ENCODE data around the gene PCDHB1.
"Not testable (repeated sequence)": the region's sequence is repeated elsewhere in the genome, so short reads cannot be mapped to it uniquely, and the experiment has no call there.

The PCDHB1 gene

DNA sequence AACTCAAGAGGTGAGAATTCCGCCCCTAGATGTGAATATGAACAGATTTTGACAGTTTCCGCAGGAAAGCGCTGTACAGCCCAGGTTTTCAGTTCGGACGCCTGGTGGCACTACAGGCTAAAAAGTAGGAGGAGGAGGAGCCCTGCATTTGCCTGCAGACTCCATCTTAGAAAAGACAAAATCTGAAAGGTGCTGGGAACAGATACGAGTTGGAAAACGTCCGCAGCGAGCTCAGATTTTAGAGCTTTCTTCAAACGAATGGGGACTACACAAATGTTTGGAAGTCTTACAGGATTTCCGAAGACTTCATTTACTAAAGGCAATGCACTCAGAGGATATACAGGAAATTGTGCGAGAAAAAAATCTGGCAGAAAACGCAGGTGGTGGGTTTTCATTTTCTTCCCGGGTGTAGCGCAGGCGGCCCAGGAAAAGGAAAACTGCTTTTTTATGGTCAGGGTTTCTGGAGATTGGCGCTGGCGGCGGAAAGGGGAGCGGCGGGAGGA lies 33.4 kb downstream of the PCDHB1 start:
- DNase-seq: no peak

DNA sequence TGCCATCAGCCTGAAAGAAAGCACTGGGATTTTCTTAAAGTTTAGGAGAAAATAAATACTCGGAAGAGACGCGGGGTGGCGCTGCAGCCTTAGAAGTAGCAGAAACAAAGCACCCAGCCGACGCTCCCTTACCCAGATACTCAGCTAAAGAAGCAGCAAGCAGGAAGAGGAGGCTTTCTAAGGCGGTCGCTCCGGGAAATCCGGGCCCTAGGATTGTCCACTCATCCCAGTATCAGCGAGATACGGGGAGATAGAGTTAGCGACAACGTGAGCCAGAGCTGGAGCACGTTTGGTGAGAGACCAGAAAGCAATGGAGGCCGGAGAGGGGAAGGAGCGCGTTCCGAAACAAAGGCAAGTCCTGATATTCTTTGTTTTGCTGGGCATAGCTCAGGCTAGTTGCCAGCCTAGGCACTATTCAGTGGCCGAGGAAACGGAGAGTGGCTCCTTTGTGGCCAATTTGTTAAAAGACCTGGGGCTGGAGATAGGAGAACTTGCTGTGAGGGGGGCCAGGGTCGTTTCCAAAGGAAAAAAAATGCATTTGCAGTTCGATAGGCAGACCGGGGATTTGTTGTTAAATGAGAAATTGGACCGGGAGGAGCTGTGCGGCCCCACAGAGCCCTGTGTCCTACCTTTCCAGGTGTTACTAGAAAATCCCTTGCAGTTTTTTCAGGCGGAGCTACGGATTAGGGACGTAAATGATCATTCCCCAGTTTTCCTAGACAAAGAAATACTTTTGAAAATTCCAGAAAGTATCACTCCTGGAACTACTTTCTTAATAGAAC lies 43.5 kb downstream of the PCDHB1 start, which contains the start of gene PCDHB2:
Gene PCDHB2 (plus strand): TSS at position 135 of the 782 bp plus-strand sequence. CDS start 176 bp downstream, at position 311.
- peak in 1 of 2 donors; percentile 41 for DNase-seq

DNA sequence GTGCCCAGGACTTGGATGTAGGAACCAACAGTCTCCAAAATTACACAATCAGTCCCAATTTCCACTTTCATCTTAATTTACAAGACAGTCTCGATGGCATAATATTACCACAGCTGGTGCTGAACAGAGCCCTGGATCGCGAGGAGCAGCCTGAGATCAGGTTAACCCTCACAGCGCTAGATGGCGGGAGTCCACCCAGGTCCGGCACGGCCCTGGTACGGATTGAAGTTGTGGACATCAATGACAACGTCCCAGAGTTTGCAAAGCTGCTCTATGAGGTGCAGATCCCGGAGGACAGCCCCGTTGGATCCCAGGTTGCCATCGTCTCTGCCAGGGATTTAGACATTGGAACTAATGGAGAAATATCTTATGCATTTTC lies 44.1 kb downstream of the PCDHB1 start:
- DNase-seq: no peak

DNA sequence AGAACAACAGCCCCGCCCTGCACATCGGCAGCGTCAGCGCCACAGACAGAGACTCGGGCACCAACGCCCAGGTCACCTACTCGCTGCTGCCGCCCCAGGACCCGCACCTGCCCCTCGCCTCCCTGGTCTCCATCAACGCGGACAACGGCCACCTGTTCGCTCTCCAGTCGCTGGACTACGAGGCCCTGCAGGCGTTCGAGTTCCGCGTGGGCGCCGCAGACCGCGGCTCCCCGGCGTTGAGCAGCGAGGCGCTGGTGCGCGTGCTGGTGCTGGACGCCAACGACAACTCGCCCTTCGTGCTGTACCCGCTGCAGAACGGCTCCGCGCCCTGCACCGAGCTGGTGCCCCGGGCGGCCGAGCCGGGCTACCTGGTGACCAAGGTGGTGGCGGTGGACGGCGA lies 45.0 kb downstream of the PCDHB1 start:
- DNase-seq: not testable (repeated sequence)

DNA sequence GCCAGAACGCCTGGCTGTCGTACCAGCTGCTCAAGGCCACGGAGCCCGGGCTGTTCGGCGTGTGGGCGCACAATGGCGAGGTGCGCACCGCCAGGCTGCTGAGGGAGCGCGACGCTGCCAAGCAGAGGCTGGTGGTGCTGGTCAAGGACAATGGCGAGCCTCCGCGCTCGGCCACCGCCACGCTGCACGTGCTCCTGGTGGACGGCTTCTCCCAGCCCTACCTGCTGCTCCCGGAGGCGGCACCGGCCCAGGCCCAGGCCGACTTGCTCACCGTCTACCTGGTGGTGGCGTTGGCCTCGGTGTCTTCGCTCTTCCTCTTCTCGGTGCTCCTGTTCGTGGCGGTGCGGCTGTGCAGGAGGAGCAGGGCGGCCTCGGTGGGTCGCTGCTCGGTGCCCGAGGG lies 45.4 kb downstream of the PCDHB1 start:
- not testable (repeated sequence) for DNase-seq

DNA sequence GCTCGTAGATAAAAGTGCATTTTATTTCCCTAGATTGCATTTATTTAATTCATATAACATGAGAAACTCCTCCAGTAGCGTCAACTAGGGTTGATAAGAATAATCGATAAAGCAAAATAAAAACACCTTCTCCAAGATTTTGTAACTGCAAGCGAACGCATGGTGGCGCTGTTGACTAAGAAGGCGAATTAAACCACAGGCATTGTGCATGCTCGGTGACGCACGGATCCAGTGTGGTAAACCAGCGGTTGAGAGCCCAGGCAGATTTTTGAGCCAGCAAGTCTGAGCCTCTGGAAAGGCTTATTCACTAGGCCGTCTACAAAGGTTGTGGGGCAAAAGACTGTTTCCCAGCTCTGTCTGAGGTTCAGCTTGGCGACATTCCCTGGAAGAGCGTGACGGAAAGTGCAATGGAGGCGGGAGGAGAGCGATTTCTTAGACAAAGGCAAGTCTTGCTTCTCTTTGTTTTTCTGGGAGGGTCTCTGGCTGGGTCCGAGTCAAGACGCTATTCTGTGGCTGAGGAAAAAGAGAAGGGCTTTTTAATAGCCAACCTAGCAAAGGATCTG lies 49.1 kb downstream of the PCDHB1 start, which contains the start of gene PCDHB3:
Gene PCDHB3 (plus strand): TSS at position 231 of the 563 bp plus-strand sequence. CDS start 177 bp downstream, at position 408.
- DNase-seq: no peak

DNA sequence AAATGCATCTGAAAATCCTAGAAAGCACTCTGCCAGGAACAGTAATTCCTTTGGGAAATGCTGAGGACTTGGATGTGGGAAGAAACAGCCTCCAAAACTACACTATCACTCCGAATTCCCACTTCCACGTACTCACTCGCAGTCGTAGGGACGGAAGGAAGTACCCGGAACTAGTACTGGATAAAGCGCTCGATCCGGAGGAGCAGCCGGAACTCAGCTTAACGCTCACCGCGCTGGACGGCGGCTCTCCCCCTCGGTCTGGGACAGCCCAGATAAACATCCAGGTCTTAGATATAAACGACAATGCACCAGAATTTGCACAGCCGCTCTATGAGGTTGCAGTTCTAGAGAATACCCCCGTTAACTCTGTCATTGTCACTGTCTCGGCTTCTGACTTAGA lies 49.9 kb downstream of the PCDHB1 start:
- DNase-seq: no peak

DNA sequence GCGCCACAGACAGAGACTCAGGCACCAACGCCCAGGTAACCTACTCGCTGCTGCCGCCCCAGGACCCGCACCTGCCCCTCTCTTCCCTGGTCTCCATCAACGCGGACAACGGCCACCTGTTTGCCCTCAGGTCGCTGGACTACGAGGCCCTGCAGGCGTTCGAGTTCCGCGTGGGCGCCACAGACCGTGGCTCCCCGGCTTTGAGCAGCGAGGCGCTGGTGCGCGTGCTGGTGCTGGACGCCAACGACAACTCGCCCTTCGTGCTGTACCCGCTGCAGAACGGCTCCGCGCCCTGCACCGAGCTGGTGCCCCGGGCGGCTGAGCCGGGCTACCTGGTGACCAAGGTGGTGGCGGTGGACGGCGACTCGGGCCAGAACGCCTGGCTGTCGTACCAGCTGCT lies 50.9 kb downstream of the PCDHB1 start:
- DNase-seq: not testable (repeated sequence)

DNA sequence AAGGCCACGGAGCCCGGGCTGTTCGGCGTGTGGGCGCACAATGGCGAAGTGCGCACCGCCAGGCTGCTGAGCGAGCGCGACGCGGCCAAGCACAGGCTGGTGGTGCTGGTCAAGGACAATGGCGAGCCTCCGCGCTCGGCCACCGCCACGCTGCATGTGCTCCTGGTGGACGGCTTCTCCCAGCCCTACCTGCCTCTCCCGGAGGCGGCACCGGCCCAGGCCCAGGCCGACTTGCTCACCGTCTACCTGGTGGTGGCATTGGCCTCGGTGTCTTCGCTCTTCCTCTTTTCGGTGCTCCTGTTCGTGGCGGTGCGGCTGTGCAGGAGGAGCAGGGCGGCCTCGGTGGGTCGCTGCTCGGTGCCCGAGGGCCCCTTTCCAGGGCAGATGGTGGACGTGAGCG lies 51.3 kb downstream of the PCDHB1 start:
- DNase-seq: not testable (repeated sequence)

DNA sequence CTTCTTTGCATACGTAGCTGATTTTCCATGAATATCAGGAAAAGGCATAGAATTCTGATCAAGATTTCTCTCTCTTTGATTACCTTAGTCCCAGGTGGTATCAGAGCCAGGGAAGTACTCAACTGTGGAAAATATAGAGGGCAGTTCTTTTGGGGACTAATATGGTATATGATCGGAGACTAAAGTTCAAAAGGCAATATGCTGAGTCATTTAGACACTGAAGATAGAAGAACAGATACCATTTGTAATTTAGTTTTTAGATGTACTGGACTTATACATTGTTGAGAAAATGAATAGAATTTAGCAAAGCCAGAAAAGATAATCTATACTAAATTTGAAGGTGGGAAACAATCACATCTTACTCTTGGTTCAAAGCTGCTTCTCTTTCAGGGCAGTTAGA lies 54.2 kb downstream of the PCDHB1 start:
- no peak for DNase-seq
